ENCODE data around the gene C11orf24.

GRCh38 chr11:68297494-68297811 lies 25.7 kb upstream of the C11orf24 start:
- TF ChIP-seq CTCF (IDR thresholded peaks at IDR 0.05 in 2 of 3, conservative IDR thresholded peaks at IDR 0.05 in 1 of 3; ENCODE audit: control insufficient read depth in 2 of 3, extremely low read depth in 1 of 3, insufficient read depth in 1 of 3, low read depth in 3 of 3, low read length in 3 of 3) (no peak), TCF12 (IDR thresholded peaks at IDR 0.05; ENCODE audit: low read depth, low read length) (no peak), EZH2 (IDR thresholded peaks at IDR 0.05; ENCODE audit: borderline replicate concordance, control insufficient read depth, low read depth, low read length) (no peak), FOXM1 (IDR thresholded peaks at IDR 0.05; ENCODE audit: low read depth, low read length) (no peak)
- TF ChIP-seq, protein P1, sequence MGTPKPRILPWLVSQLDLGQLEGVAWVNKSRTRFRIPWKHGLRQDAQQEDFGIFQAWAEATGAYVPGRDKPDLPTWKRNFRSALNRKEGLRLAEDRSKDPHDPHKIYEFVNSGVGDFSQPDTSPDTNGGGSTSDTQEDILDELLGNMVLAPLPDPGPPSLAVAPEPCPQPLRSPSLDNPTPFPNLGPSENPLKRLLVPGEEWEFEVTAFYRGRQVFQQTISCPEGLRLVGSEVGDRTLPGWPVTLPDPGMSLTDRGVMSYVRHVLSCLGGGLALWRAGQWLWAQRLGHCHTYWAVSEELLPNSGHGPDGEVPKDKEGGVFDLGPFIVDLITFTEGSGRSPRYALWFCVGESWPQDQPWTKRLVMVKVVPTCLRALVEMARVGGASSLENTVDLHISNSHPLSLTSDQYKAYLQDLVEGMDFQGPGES (IDR thresholded peaks at IDR 0.05): no peak
